PFSK-1 (cell line): ENCODE measurements around the gene UST.

Experiments used
- FOXP2 ChIP-seq: optimal IDR thresholded peaks from 2 replicates; pipeline ENCODE3; 2011; ENCODE audit warnings: borderline replicate concordance, control low read depth, inconsistent platforms; ENCODE audit not compliant: insufficient read depth; ENCODE audit errors: extremely low read length, extremely low read depth
- POLR2AphosphoS5 ChIP-seq: IDR thresholded peaks from 2 replicates; pipeline ENCODE4 v1.6.1; 2012; ENCODE audit warnings: low read depth, mild to moderate bottlenecking, control low read depth, low read length, moderate library complexity
- REST ChIP-seq, 2 experiments: IDR thresholded peaks; 2 replicates each; pipeline versions ENCODE4 v1.6.1 to v1.8.0; 2011 to 2012; ENCODE audit warnings: low read depth in 2 of 2, low read length in 2 of 2, control low read depth in 1 of 2, inconsistent platforms in 1 of 2, mild to moderate bottlenecking in 1 of 2, moderate library complexity in 1 of 2; ENCODE audit not compliant: insufficient read depth in 1 of 2
- SIN3A ChIP-seq: IDR thresholded peaks from 2 replicates; pipeline ENCODE4 v1.6.1; 2012; ENCODE audit warnings: mild to moderate bottlenecking, low read length, moderate library complexity, borderline replicate concordance; ENCODE audit not compliant: insufficient read depth
- TAF1 ChIP-seq: IDR thresholded peaks from 2 replicates; pipeline ENCODE4 v1.6.1; 2012; ENCODE audit warnings: low read length, control low read depth, borderline replicate concordance; ENCODE audit not compliant: insufficient read depth

Gene UST

GRCh38 chr6:148935705-148936435 is 189.0 kb downstream of the UST start:
- no peak for TF ChIP-seq FOXP2
- TF ChIP-seq SIN3A = no peak
- TF ChIP-seq REST (IDR thresholded peaks at IDR 0.05; ENCODE audit: insufficient read depth in 1 of 2, low read depth in 2 of 2, low read length in 2 of 2) = no peak
- no peak for TF ChIP-seq TAF1
- no peak for TF ChIP-seq POLR2AphosphoS5

DNA sequence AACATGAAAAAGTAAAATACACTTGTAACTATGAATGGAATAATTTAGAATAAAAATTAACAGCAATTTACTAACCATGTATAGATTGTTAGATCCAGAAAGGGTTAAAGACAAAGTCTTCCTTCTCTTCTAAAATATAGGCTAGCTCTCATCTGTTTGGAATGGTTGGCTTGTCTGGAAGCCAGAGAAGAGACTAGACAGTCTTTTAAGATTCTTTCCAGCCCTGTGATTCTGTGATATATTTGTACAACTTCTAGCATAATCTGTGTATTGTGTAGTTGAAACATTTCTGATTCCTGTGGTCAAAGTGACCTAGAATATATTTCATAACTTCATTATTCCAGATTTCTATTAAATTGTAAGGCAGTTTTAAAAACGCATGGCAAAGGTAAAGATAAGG is 196.6 kb downstream of the UST start:
- TF ChIP-seq TAF1 (no peak), FOXP2 (no peak)

DNA sequence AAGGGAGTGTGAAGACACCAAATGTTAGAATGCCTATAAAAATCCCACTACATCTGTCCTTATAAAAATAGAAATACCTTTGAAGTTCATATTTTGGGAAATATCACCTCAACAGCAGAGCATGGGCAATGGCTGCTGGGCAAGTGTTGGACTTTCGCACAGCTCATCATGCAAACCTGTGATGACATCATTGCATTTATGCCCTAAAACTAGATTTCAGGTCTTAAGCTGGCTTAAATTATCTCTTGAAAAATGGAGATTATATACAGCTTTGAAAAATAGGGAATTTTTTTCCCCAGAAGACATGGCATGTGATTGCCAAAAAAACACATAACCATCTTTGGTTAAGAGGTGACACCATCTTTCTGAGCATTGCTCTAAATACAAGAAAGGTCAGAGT is 197.8 kb downstream of the UST start:
- TF ChIP-seq POLR2AphosphoS5 (no peak), SIN3A (no peak), REST (IDR thresholded peaks at IDR 0.05; ENCODE audit: insufficient read depth in 1 of 2, low read depth in 2 of 2, low read length in 2 of 2) (no peak), FOXP2 (no peak), TAF1 (no peak)

GRCh38 chr6:148945301-148946021 is 198.6 kb downstream of the UST start:
- no peak for TF ChIP-seq FOXP2
- TF ChIP-seq SIN3A = no peak
- no peak for TF ChIP-seq TAF1
- no peak for TF ChIP-seq POLR2AphosphoS5

- TF ChIP-seq TAF1 (no peak), REST (IDR thresholded peaks at IDR 0.05; ENCODE audit: insufficient read depth in 1 of 2, low read depth in 2 of 2, low read length in 2 of 2) (no peak), FOXP2 (peak; percentile 12), SIN3A (no peak)
Observed at GRCh38 chr6:148947621-148948444, 201.0 kb downstream of the UST start.
